ENCODE data around the gene FRMD4A.

GRCh38 chr10:13991353-13991752, 339.4 kb downstream of the FRMD4A start:
- TF ChIP-seq POLR2A (IDR thresholded peaks at IDR 0.05) (no peak), CTCF (IDR thresholded peaks at IDR 0.05) (no peak)

All from stomach (tissue), 4 donors.